HG03469 (cell line): Measurements from ENCODE around the gene EPHA7.

ENCODE experiments used
- ATAC-seq: cut with Tn5 transposase; IDR thresholded peaks from one replicate; pipeline ENCODE4 v1.9.1; 2021; ENCODE audit warnings: mild to moderate bottlenecking, moderate library complexity, moderate number of reproducible peaks; ENCODE audit not compliant: unreplicated experiment

The EPHA7 gene

GRCh38 chr6:93327857-93328256 lies 91.5 kb downstream of the EPHA7 start:
- no peak for ATAC-seq

GRCh38 chr6:93325761-93326160 lies 93.6 kb downstream of the EPHA7 start:
- no peak for ATAC-seq

- ATAC-seq: no peak
Measured at GRCh38 chr6:93323630-93324029, 95.7 kb downstream of the EPHA7 start.

- ATAC-seq: no peak
Measured at GRCh38 chr6:93322651-93323050, 96.7 kb downstream of the EPHA7 start.

- no peak for ATAC-seq
Measured at GRCh38 chr6:93319304-93319703, 100.1 kb downstream of the EPHA7 start.

GRCh38 chr6:93318121-93318520 lies 101.2 kb downstream of the EPHA7 start:
- no peak for ATAC-seq

DNA sequence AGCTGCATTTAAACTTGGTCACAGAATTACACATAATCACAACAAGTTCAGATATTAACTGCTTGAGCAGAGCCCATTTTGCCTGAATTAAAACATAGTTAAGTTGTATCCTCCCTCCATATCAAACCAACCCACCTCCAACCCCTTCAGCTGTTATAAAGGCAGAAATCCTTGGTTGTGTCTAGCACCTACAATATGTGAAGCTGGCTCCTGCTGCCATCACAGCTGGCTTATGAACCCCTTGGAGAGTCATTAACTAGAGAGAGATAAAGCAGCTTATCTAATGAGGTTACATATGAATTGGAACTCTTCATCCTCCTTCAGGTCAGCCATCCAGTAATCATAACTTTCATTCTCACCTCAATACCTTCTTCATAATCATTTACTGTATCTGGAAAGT lies 101.8 kb downstream of the EPHA7 start:
- no peak for ATAC-seq

DNA sequence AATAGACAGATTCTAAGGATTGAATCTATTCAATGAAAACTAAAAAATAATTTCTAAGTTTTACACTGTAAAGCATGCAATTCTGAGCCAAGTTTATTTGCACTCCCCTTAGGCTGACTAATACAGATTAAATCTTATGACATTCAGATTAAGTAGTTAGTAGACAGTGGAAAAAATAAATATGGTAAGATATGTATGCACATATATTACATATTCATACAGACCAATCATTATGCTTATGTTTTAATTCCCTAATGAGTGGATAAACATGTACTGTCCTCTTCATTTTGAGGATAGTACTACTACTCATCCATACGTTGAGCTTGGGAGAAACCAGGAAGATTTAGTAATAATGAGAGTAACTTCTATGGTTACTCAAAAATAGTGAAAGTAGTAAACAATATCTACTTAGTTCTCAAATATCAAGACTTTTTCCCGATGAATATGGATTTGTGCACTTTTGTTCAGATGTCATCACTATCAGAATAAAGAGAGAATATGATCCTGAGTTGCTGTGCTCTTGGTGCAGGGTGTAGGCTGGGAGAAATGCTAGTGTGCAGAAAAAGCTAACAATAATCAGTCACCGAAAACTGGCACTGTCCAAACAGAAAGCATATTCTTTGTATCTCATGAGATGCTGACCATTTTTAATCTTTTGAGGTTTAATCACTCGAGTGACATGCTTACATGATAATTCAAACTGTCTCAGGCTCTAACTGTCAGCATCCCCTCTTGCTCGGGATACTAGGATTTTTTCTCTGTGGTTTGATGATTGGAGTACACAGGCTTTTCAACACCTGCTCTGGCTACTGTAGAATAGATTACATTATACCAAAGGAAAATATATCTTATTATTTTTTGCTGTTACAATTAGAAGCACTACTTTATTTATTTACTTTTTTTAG lies 111.6 kb downstream of the EPHA7 start:
- ATAC-seq: no peak

GRCh38 chr6:93305088-93305487 lies 114.3 kb downstream of the EPHA7 start:
- ATAC-seq: no peak

DNA sequence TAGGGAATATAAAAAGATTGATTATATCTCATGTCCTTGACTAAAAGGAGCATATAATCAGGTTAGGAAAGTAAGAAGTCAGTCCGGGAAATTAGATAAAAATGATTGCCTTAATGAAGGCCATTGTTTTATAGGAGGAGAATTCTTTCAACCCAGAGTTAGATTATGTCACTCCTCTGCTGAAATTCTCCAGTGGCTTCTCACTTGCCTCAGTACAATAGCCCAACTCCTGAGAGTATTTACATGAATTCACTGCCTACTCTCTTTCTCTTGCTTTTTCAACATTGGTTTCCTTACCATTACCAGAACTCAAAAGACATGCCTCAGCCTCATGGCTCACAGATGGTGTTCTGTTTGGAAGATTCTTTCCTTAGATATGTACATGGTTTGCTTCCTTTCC lies 114.9 kb downstream of the EPHA7 start:
- ATAC-seq: no peak

DNA sequence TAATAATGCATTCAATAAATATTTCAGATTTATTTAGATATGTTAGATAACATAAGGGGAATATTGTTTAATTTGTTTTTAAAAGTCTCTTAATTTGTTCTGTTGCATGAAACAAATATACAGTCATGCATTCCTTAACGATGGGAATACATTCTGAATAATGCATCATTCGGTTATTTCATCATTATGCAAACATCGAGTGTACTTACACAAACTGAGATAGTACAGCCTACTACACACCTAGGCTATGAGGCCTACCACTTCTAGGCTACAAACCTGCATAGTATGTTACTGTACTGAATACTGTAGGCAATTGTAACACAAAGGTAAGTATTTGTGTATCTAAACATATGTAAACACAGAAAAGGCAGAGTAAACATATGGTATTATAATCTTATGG lies 118.7 kb downstream of the EPHA7 start:
- ATAC-seq: no peak

DNA sequence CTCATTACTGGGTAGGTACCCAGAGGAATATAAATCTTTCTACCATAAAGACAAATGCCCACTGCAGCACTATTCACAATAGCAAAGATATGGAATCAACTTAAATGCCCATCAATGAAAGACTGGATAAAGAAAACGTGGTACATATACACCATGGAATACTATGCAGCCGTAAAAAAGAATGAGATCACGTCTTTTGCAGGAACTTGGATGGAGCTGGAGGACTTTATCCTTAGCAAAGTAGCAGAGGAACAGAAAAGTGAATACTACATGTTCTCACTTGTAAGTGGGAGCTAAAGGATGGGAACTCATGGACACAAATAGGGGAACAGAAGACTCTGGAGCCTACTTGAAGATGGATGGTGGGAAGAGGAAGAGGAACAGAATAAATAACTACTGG lies 119.7 kb downstream of the EPHA7 start:
- ATAC-seq: no peak

DNA sequence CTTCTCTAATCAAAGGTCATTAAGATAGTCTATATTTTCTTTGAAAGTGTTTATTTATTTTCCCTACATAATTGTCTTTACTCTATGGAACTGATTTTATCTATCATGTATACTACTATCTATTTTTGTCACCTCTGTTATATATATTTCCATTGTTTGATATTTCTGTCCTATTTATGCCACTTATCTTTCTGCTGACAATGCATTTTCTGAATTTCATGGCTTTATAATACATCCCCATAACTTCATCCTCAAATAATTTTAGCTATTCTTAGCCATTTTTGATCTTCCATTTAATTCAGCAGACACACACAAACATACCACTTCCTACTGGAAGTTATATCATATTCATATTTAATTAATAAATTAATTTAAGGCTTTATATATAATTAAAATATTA lies 123.7 kb downstream of the EPHA7 start:
- ATAC-seq: no peak

- ATAC-seq: no peak
Measured at GRCh38 chr6:93294879-93295278, 124.5 kb downstream of the EPHA7 start.

DNA sequence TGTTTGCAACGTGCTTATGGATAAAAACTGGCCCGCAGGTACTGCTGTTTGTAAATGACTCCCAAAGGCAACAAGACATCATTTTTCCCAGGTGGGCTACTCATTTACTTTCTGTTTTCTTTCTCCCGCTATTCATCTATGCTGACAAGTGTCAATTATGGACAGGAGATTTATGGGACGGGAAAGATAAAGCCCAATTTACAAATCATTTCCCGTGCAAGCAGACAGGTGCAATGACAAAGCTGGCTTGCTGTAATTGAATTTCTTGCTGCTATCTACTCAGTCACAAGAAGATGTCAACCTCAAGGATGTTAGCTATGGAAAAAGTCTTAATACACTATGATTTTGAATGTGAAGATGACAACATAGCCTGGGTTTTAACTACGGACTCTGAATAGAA lies 125.5 kb downstream of the EPHA7 start:
- no peak for ATAC-seq

DNA sequence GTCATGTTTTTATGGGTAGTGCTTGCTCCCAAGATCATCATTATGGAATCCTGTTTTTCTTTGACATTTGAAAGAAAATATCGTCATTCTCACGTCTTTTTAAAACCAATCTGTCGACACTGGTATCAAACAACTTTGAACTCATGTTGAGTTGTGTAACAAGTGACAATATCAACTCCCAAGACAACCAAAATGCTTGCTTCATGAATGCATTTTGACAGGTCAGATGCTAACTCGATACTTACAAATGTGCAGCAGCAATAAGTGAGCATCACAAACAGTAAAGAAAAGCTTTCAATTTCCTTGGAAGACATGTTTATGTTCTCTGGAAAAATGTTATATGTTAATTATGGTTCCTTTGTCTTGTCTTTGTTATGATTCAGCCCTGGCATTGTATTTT lies 125.9 kb downstream of the EPHA7 start:
- ATAC-seq: no peak

DNA sequence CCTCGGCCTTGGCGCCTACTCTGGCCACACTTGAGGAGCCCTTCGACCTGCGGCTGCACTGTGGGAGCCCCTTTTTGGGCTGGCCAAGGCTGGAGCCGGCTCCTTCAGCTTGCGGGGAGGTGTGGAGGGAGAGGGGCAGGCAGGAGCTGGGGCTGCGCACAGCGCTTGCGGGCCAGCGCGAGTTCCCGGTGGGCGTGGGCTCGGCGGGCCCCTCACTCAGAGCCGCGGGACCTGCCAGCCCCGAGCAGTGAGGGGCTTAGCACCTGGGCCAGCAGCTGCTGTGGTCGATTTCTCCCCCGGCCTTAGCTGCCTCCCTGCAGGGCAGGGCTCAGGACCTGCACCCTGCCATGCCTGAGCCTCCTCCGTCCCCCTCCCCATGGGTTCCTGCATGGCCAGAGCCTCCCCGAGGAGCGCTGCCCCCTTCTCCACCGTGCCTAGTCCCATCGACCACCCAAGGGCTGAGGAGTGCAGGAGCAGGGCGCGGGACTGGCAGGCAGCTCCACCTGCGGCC lies 136.8 kb downstream of the EPHA7 start:
- no peak for ATAC-seq

DNA sequence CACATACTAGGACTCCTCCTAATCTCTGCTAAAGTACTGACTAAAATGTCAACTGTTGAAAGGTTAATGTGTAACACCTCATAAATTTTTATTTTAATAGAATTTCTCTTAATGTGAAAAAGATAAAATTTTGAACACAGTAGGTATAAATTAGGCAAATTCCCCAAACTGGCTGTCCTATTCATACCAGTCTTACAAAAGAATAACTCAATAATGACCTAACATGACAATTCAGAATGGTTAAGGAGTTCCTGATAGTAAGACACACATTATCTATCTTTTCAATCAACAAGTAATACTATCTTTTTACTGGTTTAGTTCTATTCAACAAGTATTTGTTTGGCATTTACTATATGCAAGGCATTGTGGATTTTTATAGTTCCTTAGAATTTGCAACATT lies 141.1 kb downstream of the EPHA7 start:
- no peak for ATAC-seq

DNA sequence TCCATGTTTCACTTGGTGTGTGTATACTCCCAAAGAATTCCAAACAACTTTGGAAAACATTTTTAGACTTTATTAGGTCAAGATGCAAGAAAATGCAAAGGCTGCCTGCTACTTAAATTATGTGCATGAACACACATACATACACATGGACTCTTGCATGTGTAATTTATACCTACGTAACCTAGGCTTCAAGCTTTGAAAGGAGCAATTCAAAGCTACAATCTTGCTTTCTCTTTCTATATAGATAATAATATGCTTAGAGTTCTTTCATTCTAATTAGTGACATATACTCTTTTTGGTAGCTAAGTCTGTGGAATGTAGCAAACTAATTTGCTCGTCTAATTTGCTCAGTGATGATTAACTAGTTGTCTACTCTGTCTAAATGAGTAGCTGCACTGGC lies 146.5 kb downstream of the EPHA7 start:
- ATAC-seq: no peak

DNA sequence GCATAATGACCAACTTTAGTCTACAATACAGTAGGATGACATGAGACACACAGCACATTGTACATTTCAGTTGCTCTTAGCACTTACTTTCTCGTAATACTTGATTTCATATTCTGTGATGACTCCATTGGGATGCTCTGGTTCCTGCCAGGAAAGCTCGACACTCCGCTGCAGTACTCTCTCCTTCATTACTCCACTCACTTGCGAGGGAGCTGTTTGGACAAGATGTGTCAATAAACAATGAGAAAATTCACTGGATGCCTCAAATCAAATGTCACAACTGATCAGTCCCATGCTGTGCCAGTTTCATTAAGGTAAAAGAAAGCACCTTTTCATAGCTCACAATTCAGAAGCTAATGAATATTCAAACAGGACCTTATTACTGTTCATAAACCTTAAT lies 147.1 kb downstream of the EPHA7 start:
- no peak for ATAC-seq

DNA sequence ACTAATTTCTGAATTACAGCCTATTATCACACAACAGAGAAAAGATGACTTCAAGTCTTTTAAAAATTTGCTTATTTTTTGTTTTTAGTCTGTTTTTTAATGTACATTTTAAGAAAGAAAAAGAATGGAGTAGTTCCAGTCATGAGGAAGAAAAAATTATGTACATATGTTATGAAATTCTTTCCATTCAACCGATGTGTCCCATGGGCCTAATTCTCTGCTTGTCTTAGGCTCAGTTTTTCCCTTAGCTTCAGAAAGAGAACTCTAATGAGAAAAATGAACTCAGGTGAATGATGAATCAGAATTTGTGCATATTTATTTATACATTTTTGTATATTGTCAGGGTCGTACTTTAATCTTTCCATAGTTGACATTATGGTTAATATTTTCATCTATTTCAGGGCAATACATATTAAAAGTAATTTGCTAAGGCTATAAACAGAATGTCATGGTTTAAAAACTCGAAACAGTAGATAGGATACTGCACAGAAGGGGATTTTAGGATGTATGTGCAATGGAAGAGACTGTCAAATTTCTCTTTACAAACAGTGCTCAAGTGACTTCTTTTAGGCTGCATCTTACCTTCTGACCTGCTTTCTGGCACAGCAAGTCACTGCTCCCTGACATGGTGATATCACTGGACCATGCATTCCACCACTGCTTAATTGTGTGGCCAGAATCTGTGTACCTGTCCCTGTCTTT lies 153.1 kb downstream of the EPHA7 start:
- ATAC-seq: no peak

- no peak for ATAC-seq
Measured at GRCh38 chr6:93260881-93261280, 158.5 kb downstream of the EPHA7 start.
